T-helper 17 cell (primary cell): ENCODE results near the gene SMIM29. TPM values are rescaled to one million over a fixed set of nuclear protein-coding genes. Genes with fewer than 3 reads are reported as not detected.
A peak's percentile ranks its signal among the peaks of the same experiment; 100 is the strongest.

Experiments
- ATAC-seq: fragments of 150-1000 bp; cut with Tn5 transposase; 2 replicates; pipeline ENCODE4 v1.10.0; 2021; ENCODE audit warnings: mild to moderate bottlenecking, moderate library complexity
- DNase-seq, 3 donors: peaks; one replicate each; pipeline versions ENCODE4 v3.0.0 to v3.0.0-alpha.2; 2020 to 2021
- H3K9me3 ChIP-seq: one replicate; pipeline ENCODE4 v1.7.0; 2013; ENCODE audit warnings: low read length, mild to moderate bottlenecking; ENCODE audit not compliant: control insufficient read depth, poor library complexity, severe bottlenecking
- H3K27ac Mint-ChIP-seq: one replicate; pipeline ENCODE4 v1.8.0; 2022; ENCODE audit warnings: mild to moderate bottlenecking, moderate library complexity, mixed read lengths
- H3K27me3 Mint-ChIP-seq: one replicate; pipeline ENCODE4 v1.8.0; 2022; ENCODE audit warnings: mixed read lengths
- H3K36me3 Mint-ChIP-seq: one replicate; pipeline ENCODE4 v1.8.0; 2022; ENCODE audit warnings: low read depth, mixed read lengths
- H3K4me1 Mint-ChIP-seq: one replicate; pipeline ENCODE4 v1.8.0; 2022; ENCODE audit warnings: mild to moderate bottlenecking, mixed read lengths
- H3K4me3 Mint-ChIP-seq: one replicate; pipeline ENCODE4 v1.8.0; 2022; ENCODE audit warnings: mild to moderate bottlenecking, moderate library complexity, mixed read lengths
- total RNA-seq, 4 donors: library from RNA in 2 of 4; stranded (reverse) in 2 of 4; gene quantifications; one replicate each; pipeline ENCODE4 v1.2.3 and lab custom pipeline; 2022 to 2026

The SMIM29 gene
- total RNA-seq, 2 donors from 2014 or later = 24.3 to 29.2 TPM

GRCh38 chr6:34234667-34235306 is 14.0 kb downstream of the SMIM29 start:
- DNase-seq (no peak), ATAC-seq (no peak)
- Mint-ChIP-seq H3K27me3 (no peaks in the 10 kb centered on the region), H3K4me3 (peak overlapping the region; percentile 28), H3K27ac (peak overlapping the region; percentile 37), H3K36me3 (no peaks in the 10 kb centered on the region), H3K4me1 (peaks cover 18% of the 10 kb centered on the region)
- no peaks in the 10 kb centered on the region for H3K9me3 ChIP-seq

- Mint-ChIP-seq H3K27ac (peak overlapping the region; percentile 37), H3K4me1 (peaks cover 15% of the 10 kb centered on the region)
Observed at GRCh38 chr6:34233867-34234266, 14.9 kb downstream of the SMIM29 start.

GRCh38 chr6:34232901-34233300 is 15.9 kb downstream of the SMIM29 start:
- no peaks in the 10 kb centered on the region for H3K9me3 ChIP-seq
- DNase-seq (no peak), ATAC-seq (no peak)
- H3K4me3 Mint-ChIP-seq = no peak overlapping the region
- no peaks in the 10 kb centered on the region for H3K36me3 Mint-ChIP-seq
- peaks cover 10% of the 10 kb centered on the region for H3K4me1 Mint-ChIP-seq
- H3K27ac Mint-ChIP-seq = peak overlapping the region; percentile 44
- no peaks in the 10 kb centered on the region for H3K27me3 Mint-ChIP-seq

More at GRCh38 chr6:34233867-34234266, 14.9 kb downstream of the SMIM29 start:
- Mint-ChIP-seq H3K27me3 (no peaks in the 10 kb centered on the region), H3K4me3 (no peak overlapping the region), H3K36me3 (no peaks in the 10 kb centered on the region)
- no peak for DNase-seq
- H3K9me3 ChIP-seq = no peaks in the 10 kb centered on the region
- ATAC-seq = no peak

GRCh38 chr6:34231566-34232336 is 17.1 kb downstream of the SMIM29 start:
- ATAC-seq = no peak
- H3K27me3 Mint-ChIP-seq = no peaks in the 10 kb centered on the region
- H3K4me1 Mint-ChIP-seq = peaks cover 10% of the 10 kb centered on the region
- H3K9me3 ChIP-seq = no peaks in the 10 kb centered on the region
- H3K36me3 Mint-ChIP-seq = no peaks in the 10 kb centered on the region
- no peak for DNase-seq
- H3K4me3 Mint-ChIP-seq = no peak overlapping the region
- peak overlapping the region; percentile 44 for H3K27ac Mint-ChIP-seq

GRCh38 chr6:34230653-34231371 is 18.0 kb downstream of the SMIM29 start:
- Mint-ChIP-seq H3K4me3 (no peak overlapping the region), H3K27ac (peak overlapping the region; percentile 41), H3K36me3 (no peaks in the 10 kb centered on the region), H3K27me3 (no peaks in the 10 kb centered on the region), H3K4me1 (peaks cover 4% of the 10 kb centered on the region)
- ATAC-seq (no peak), DNase-seq (no peak)
- H3K9me3 ChIP-seq = no peaks in the 10 kb centered on the region

GRCh38 chr6:34229877-34230276 is 18.9 kb downstream of the SMIM29 start:
- Mint-ChIP-seq H3K27ac (no peak overlapping the region), H3K27me3 (no peaks in the 10 kb centered on the region), H3K4me1 (peaks cover 3% of the 10 kb centered on the region), H3K4me3 (no peak overlapping the region), H3K36me3 (no peaks in the 10 kb centered on the region)
- DNase-seq (no peak), ATAC-seq (no peak)
- no peaks in the 10 kb centered on the region for H3K9me3 ChIP-seq

- DNase-seq (no peak), ATAC-seq (no peak)
- H3K27me3 Mint-ChIP-seq = no peaks in the 10 kb centered on the region
- no peaks in the 10 kb centered on the region for H3K9me3 ChIP-seq
- no peaks in the 10 kb centered on the region for H3K36me3 Mint-ChIP-seq
- H3K4me3 Mint-ChIP-seq = no peak overlapping the region
- peaks cover 3% of the 10 kb centered on the region for H3K4me1 Mint-ChIP-seq
- peak overlapping the region; percentile 88 for H3K27ac Mint-ChIP-seq
Observed at GRCh38 chr6:34227761-34228421, 20.9 kb downstream of the SMIM29 start.

- Mint-ChIP-seq H3K27me3 (no peaks in the 10 kb centered on the region), H3K4me1 (peaks cover 3% of the 10 kb centered on the region), H3K36me3 (no peaks in the 10 kb centered on the region), H3K27ac (peak overlapping the region; percentile 88), H3K4me3 (no peak overlapping the region)
- no peak for ATAC-seq
- no peaks in the 10 kb centered on the region for H3K9me3 ChIP-seq
- no peak for DNase-seq
Observed at GRCh38 chr6:34226731-34227586, 21.8 kb downstream of the SMIM29 start.

GRCh38 chr6:34226066-34226465 is 22.7 kb downstream of the SMIM29 start:
- Mint-ChIP-seq H3K4me3 (no peak overlapping the region), H3K27me3 (no peaks in the 10 kb centered on the region), H3K27ac (peak overlapping the region; percentile 88), H3K4me1 (peaks cover 3% of the 10 kb centered on the region), H3K36me3 (no peaks in the 10 kb centered on the region)
- DNase-seq (no peak), ATAC-seq (no peak)
- no peaks in the 10 kb centered on the region for H3K9me3 ChIP-seq

GRCh38 chr6:34225551-34225950 is 23.3 kb downstream of the SMIM29 start:
- Mint-ChIP-seq H3K36me3 (no peaks in the 10 kb centered on the region), H3K27me3 (no peaks in the 10 kb centered on the region), H3K4me1 (peaks cover 3% of the 10 kb centered on the region), H3K4me3 (no peak overlapping the region), H3K27ac (peak overlapping the region; percentile 88)
- no peak for ATAC-seq
- no peaks in the 10 kb centered on the region for H3K9me3 ChIP-seq
- DNase-seq = no peak

GRCh38 chr6:34223956-34224940 is 24.6 kb downstream of the SMIM29 start:
- DNase-seq = peak; percentile 89 to 98 (median 96)
- Mint-ChIP-seq H3K27ac (peak overlapping the region; percentile 88), H3K4me3 (peak overlapping the region; percentile 66)

More at GRCh38 chr6:34223956-34224940, 24.6 kb downstream of the SMIM29 start:
- Mint-ChIP-seq H3K27me3 (no peaks in the 10 kb centered on the region), H3K4me1 (peaks cover 3% of the 10 kb centered on the region), H3K36me3 (no peaks in the 10 kb centered on the region)
- peak; percentile 94 for ATAC-seq
- H3K9me3 ChIP-seq = no peaks in the 10 kb centered on the region
